Stimulated activated CD4-positive, alpha-beta T cell treated with anti-CD3 and anti-CD28 coated beads, Interleukin-12 subunit alpha, Interleukin-12 subunit beta, amount 100 ng/mL, for 48 hours (primary cell): ENCODE results near the gene HDAC2.
"Not testable (repeated sequence)": the region's sequence is repeated elsewhere in the genome, so short reads cannot be mapped to it uniquely, and the experiment has no call there.

Experiments used
- DNase-seq, 3 donors: peaks; one replicate each; pipeline ENCODE4 v3.0.0-alpha.2; 2020; ENCODE audit warnings: low read depth in 2 of 3, low spot score in 1 of 3

Gene HDAC2

DNA sequence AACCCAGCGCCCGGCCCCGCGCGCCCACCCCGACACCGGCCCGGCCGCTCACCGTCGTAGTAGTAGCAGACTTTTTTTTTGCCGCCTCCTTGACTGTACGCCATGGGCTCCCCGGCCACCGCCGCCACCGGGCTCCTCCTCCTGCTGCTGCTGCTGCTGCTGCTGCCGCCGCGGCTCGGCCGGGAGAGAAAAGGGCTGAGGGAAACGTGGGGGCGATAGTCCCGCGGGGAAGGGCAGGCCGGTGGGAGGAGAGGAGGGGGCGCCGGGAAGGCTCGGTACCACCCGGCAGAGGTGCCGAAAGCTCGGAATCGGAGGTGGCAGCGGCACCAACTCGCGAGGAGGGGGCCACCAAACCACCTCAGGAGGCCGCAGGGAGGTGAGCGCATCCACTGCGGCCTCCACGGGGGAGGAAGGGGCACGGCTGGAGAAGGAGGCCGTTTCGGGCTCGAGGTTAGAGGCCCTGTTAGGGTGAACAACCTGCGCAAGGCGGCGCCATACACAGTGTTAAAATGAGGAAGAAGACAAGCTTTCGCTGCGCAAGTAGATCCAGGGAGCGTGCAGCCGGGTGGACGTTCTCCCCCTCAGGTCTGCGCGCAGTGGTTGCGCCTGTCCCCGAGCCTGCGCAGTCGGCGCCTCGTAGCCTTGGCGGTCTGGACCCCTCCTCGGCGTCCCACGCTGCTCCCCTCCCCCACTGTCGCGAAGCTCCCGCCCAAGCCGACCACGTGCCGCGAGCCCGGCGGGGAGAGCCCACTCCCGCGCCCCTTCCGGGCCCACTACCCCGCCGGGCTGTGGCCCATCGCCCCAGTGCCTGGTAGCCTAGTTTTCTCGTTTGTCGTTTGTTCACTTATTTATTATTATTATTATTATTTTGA is at the start of gene HDAC2:
HDAC2 (minus strand) TSS at position 344 of the 872 bp plus-strand sequence; CDS start at position 104, 240 bp downstream.
- DNase-seq, result peak; percentile 76 to 82 (median 78)

DNA sequence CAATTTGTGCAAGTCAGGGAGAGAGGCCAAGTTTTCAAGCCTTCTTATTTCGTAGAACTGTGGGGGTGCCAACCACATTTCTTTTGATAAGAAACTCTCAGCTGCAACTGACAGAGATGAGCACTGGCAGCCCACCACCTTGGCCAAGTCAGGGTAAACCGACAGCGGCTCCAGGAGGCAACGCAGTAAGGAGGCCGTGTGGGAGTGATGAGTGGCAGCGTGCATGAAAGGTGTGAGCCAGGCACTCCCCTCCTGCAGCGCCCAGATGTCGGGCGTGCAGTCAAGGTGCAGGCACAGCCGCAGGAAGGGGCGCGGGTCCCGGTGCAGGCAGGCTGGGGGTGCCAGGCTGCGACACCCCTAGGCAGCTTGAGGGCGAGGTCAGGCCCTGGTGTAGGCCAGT is 49.2 kb upstream of the HDAC2 start:
- no peak for DNase-seq

DNA sequence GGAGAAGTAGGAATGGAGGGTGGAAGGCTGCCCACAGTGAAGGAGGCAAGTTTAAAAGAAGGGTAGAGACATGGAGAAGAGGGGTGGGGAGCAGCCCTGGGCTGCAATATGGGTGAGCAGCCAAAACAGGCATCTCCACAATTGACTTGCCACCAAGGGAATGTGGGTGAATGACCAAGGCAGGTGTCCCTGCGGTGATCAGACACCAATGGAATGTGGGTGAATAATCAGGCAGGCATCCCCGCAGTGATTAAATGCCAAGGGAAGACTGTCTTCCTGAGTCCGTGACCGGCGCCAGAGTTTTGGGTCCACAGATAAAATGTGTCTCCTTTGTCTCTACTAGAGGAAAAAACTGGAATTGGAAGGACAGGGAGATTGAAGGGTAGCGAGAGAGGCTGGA is 46.2 kb upstream of the HDAC2 start:
- not testable (repeated sequence) for DNase-seq

DNA sequence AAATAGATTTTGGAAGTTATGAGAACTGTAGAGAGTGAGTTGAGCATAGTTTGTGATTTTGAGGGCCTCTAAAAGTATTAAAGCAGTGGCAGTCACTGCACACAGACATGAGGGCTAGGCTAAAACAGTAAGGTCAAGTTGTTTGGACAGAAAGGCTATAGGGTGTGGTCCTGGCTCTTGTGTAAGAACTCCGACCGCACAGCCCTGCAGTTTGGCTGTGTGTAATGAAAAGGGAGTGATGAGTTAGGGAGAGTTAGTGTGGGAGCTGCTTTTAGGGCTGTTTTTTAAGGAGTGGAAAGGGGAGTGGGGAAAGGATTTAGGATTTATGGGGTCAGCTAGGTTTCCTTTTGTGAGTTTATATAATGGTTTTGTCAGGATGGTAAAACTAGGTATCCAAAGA is 43.2 kb upstream of the HDAC2 start:
- DNase-seq, result not testable (repeated sequence)

DNA sequence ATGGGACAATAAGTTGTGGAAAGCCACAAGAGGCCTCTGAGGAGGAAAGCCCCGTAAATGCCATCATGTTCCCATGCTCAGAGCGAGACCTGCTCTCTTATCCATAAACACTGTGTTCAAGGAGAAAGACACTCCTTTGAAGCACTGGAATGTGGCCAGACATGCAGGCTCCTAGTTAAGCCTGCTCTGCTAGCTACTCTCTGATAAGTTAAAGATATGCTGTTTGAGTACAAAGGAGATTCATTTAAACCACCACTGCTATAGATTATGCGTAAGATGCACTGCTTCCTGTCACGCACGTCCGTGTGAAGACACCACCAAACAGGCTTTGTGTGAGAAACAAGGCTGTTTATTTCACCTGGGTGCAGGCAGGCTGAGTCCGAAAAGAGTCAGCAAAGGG is 40.5 kb upstream of the HDAC2 start:
- not testable (repeated sequence) for DNase-seq

DNA sequence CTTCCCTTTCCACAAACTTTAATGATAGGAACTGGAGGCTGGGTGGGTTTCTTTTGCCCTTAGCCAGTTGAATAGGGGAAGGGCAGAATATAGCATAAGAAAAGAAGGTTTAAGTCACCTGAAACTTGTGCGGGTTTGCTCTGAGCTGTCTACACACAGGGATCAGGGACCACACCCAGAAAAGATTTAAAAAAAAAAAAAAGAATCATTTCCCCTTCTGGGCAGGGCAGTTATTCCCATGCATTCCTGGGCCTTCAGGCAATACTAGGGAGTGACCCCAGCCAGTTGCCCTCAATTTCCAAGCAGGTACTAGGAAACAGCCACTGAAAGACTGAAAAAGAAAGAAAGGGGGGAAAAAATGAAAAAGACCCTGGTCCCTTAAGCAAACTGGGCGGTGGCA is 39.6 kb upstream of the HDAC2 start:
- DNase-seq, result no peak

DNA sequence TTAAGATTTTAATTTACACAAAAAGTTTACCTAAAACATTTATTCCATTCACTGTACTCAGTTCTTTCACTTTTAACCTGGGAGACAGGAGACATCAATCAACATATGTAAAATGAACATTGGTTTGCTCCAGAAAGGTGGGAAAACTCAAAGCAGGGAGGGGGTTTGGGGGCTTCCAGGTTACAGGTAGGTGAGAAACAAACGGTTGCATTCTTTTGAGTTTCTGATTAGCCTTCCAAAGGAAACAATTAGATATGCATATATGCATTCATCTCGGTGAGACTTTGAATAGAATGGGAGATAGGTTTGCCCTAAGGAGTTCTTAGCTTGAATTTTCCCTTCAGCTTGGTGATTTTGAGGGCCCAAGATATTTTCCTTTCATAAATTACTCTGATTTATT is 38.2 kb upstream of the HDAC2 start:
- DNase-seq, result no peak

DNA sequence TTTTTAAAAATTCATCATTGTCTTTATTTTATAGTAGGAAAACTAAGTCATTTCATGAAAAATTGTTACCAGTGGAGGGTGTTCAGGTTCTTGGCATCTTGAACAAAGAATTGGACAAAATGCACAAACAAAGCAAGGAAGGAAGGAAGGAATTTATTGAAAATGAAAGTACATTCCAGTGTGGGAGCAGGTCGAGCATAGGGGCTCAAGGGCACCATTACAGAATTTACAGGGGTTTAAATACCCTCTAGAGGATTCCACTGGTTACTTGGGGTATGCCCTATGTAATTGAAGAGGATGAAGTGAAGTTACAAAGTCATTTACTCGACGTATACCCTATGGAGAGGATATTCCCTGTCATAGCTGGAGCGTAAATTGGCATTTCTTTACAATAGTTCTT is 37.4 kb upstream of the HDAC2 start:
- no peak for DNase-seq

DNA sequence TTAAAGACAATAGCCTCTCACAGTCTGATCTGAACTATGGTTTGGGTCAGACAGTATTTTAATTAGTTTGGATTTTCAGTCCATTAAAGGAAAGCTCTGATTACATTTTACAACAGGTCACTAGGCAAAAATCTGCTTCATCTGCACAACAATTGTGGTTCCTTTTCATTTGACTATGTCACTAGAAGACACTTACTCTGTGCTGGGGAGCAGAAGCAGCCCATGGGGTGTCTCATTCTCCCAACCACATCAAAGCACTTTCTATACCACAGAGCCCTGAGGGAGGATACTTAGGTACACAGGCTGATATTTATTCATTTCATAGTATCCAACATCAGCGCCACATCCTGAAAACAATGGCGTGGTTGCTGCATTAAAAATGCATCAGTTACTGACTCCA is 36.6 kb upstream of the HDAC2 start:
- DNase-seq, result peak in 1 of 3 donors; percentile 2

DNA sequence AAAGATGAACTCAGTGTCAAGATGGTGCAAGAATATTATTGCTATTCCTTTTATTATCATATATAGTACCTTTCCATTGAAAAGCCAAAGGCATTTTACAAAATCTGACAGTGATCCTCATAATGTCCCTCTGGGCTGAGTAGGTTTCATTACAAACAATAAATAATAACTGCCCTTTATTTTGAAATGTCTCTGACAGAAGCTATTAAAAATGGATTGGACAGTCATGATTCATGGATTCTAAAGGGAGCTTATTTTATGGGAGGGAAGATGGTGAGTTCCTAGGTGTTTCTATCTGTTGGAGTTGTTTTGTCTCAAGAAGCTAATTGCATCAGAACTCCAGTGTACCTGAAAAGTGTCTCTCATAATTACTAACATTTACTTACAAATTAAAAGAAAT is 30.4 kb upstream of the HDAC2 start:
- no peak for DNase-seq

DNA sequence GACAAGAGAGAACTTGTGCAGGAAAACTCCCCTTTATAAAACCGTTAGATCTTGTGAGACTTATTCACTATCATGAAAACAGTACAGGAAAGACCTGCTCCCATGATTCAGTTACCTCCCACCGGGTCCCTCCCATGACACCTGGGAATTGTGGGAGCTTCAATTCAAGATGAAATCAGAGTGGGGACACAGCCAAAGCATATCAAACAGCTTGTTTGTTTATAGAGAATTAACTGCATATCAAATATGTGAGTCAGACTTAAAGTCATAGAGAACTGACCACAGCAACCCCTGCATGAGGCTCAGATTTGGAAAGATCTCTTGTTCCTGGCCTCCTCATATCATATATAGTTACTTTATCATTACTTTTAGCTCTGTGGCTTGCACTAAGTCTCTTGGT is 29.1 kb upstream of the HDAC2 start:
- DNase-seq, result no peak

DNA sequence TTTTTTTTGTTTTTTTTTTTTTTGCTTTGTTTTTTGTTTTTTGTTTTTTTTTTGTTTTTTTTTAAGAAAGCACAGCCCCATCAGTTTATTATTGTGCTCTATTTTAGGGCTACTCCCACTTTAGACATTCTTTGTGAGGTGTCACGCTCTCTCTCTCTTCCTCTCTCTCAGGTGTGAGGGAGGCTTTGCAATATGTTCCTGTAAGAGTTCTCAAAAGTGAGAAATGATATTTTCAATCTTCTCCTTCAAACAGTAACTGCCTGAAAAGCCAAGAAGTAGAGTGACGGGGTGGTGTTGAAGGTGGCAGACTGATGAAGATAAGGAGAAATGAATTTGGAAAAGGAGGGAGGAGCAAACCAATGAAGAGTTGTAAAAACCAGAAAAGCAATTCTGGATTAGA is 28.3 kb upstream of the HDAC2 start:
- no peak for DNase-seq

DNA sequence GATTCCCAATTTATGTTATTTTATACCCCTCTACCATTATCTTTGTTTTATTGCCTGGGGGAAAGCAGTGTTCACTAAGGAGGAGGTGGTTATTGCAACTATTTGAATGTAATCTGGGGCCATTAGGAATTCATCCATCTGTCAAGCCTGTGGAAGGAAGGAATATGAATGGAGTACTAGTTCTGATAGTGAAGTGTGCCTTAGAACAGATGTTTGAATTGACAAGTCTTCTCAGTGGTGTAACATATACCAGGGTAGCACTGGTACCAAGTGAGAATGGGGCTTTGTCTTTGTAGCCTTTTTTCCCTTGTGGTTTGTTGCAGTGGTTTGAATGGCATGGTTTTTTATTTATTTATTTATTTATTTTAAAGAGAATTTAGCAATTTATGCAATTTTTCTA is 27.9 kb upstream of the HDAC2 start:
- no peak for DNase-seq

DNA sequence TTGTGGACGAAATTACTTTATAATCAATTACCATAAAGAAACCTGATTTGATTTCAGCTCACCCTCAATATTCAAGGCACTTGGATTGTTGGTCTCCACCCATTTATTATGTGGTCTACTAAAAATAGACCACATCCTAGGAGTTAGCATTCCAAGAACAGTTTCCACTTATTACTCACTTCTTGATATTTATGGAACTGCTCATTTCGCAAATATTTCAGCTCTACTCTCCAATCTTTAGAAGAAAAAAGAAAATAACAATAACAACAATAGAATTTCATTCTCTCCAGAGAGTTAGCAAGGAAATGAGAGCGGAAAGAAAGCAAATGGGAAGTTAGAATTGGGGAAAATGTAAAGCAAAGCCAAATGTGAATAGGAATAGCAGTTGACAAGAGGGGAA is 26.2 kb upstream of the HDAC2 start:
- no peak for DNase-seq

DNA sequence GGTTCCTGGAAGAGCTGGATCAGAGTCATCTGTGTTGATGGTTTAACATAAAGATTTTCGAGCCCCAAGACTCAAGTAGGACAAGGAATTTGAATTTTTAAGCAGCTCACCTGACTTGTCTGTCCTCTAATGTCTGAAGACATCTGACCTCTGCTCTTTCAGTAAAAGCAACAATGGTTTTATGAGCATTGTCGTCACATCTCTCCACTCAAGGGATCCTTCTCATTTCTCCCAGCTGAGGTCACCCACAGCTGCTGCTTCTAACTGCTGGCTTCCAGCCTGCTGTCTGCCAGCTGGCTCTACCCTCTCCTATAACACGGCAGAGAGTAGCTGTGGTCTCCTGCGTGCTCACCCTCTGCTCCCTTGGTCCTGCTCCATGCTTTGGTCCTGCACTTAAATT is 24.7 kb upstream of the HDAC2 start:
- DNase-seq, result no peak

DNA sequence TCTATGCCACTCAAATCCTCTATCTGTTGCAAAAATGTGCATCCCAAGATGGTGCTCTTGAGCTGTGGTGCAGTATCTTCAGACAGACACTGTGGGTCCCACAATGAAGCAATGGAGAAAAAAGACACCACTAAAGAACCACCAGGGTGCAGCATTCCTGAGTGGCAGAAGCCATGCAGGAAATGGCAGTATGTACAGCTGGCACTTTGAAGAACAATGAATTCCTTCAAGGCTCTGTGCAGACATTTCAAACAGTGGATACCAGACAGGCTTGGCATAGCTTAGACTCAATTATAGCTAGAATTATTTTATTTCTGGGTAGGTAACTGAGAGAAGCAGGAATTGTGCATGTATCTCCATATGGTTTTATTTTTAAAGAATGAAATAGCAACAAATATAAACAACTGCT is 24.0 kb upstream of the HDAC2 start:
- no peak for DNase-seq

DNA sequence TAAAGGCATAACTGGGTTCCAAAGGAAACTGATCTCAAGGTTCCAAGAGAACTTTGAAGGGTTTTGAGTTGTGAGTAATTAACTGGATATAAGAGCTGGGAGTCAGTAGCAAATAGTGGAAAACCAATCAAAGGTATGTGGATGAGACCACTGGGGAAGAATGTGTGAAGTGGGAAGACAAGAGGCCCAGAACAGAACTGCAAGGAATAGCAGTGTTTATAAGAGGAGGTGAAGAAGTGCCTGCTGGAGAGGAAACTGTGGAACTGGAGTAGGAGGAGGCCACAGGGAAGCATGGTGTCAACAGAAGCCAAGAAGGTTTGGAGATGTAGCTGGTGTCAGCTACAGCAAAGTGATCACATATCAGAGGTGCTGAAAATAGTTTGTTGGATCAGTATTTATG is 18.7 kb upstream of the HDAC2 start:
- DNase-seq, result no peak

DNA sequence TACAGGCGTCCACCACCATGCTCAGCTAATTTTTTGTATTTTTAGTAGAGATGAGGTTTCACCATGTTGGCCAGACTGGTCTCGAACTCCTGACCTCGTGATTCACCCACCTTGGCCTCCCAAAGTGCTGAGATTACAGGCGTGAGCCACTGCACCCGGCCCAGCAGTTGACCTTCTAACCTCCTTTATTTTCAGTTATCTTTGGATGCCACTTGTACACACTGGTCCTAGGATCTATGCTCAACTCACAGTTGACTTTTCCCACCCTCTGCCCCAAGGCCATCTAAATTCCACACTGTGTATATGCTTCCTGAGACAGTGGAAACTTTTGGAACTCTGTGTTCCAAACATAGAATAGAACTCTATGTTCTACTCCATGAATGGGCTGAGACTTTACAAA is 11.7 kb upstream of the HDAC2 start:
- not testable (repeated sequence) for DNase-seq

DNA sequence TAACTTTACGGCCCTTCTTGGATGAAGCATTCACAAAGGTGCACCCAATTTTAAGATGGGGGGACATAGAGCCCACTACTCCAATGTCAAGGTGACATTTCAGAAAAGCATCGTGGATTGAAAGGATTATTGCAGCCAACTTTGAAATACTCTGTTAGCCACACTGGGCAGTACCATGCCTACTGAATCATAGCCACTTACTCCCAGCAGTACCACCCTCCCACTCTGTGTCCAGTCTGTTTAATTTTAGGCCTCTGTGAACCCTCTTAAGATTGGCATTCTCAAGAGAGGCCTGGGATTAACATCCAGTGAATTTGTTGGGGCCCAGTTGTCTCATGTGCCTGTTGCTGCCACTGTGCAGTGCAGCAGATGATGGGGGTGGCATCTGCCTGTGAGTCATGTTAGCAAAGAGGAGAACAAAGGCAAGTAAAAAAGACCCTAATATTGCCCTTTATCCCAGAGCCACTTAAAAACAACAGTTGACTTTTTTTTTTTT is 11.2 kb upstream of the HDAC2 start:
- no peak for DNase-seq

DNA sequence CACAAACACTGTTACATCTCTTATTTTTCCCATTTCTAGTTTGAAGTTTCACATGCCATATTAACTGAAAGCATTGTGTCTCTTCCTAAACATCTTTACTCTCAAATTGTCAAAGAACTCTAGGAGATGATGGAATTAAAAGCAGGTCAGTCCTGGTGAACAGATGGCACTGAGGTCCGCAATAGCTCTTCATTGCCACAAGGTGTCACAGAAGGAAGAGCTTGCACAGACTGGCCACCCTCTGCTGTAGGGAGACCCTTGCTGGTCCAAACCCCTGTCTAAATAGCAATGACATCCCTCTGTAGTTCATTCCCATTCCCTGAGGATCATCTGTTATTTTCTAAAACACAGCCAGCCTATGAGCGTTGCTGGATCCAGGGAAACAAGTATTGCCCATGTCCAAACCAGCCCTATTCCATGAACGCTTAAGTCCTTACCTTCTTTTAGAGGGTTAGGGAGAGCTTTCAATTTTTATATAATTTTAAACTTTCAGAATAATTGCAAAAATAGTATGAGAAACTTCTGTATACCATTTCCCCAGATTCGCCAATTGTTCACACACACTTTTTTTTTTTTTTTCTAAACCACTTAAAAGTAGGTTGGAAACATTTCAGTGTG is 10.1 kb upstream of the HDAC2 start:
- no peak for DNase-seq

DNA sequence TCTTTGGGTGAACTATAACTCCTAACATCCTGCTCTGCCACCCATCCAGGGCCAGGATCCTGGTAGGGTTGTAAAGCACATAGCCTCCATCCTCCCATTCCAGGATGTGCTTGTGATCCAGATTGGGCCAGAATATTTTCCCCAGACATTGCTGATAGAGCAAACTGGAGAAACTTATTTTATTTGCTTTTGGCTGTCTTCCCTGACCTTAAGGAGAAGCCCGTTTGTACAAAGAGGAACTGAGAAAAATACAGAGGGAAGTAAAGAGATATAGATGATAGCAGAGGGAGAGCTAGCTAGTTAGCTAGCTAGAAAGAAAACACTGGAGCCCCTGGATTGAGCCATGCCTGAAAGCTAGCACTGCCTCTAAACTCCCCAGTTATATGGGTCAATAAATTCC is 9.0 kb upstream of the HDAC2 start:
- DNase-seq, result no peak

DNA sequence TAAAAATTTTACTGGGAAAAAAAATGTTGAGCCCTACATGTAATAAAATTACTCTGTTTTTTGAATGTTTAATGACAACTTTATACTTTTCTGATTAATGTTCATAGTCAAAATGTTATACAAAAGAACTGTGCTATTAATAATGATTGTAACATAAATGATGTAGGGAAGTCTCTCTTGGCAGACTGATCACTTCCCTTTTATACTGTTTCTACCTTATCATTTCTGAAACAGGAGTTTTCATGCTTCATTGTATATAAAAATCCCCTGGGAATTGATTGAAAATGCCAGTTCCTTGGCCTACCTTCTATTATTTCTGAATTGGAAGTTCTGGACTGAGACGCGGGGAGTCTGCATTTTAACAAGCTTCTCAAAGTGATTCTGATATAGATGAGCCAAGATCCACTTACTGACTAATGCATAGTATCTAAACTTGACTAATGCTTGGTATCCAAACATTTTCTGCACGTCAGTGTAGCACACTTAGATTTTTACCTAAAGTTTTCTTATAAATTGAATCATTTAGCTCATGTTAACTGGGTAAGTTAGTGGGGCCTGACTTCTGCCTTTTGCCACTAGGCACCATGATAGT is 7.2 kb upstream of the HDAC2 start:
- DNase-seq, result no peak
